ENCODE results near the gene PTPN21.

GRCh38 chr14:88421286-88421685 is 133.5 kb downstream of the PTPN21 start:
- TF ChIP-seq SMC3 (IDR thresholded peaks at IDR 0.05; ENCODE audit: low read length) (no peak), ETS1 (CRISPR knock-in tag; IDR thresholded peaks at IDR 0.05) (no peak), SIN3A (IDR thresholded peaks at IDR 0.05; ENCODE audit: borderline replicate concordance, low read depth, low read length) (no peak), CTCF (CRISPR knock-in tag; IDR thresholded peaks at IDR 0.05) (no peak), IRF2 (CRISPR knock-in tag; IDR thresholded peaks at IDR 0.05) (no peak), CEBPB (IDR thresholded peaks at IDR 0.05; ENCODE audit: borderline replicate concordance, low read depth, low read length) (no peak), ARNT2 (CRISPR knock-in tag; IDR thresholded peaks at IDR 0.05; ENCODE audit: low read depth) (no peak)
